ENCODE results near the gene PRRC2B. TPM values are rescaled to one million over a fixed set of nuclear protein-coding genes. Genes with fewer than 3 reads are reported as not detected.
"Not testable (repeated sequence)": the region's sequence is repeated elsewhere in the genome, so short reads cannot be mapped to it uniquely, and the experiment has no call there.

The PRRC2B gene
- total and polyA plus RNA-seq, 2 experiments from 2014 or later, result 30.9 to 53.7 TPM

DNA sequence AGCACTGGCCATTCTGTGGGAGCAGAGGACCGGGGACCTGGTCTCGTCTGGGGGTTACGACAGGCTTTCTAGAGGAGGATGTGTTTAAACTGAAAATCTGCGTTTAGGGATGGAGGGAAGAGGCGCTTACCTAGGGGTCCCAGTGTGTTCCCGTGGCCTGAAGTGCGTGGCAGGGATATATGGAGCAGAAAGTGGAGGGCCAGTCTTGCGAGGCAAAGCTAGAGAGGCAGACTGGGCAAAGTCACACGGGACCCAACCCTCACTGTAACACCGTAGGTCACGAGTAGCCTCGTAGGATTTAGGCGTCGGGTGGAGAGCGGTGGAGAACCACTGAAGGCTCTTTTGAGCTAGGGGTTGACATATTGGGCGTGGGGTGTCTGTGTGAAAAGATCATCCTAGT, 76.1 kb downstream of the PRRC2B start:
- H3K4me2 ChIP-seq (ENCODE audit: unreplicated experiment), result no peak overlapping the region
- no peak overlapping the region for H3K4me3 ChIP-seq
- H4K20me1 ChIP-seq (ENCODE audit: insufficient read depth), result no peaks in the 10 kb centered on the region
- no peaks in the 10 kb centered on the region for H3K27me3 ChIP-seq (replicated peaks; ENCODE audit: insufficient read depth)
- H3K79me2 ChIP-seq (ENCODE audit: insufficient read depth), result peaks cover 100% of the 10 kb centered on the region
- 87 to 89% methylated on average over 16 of the region's 16 CpGs for WGBS, 2 experiments (ENCODE audit: low coverage in 1 of 2, low lambda C conversion rate in 2 of 2, missing lambda C conversion rate in 2 of 2)
- DNase-seq, result no peak
- peaks cover 62% of the 10 kb centered on the region for H3K36me3 ChIP-seq (ENCODE audit: low read depth)
- H3K9ac ChIP-seq, result no peak overlapping the region
- H3K9me3 ChIP-seq (ENCODE audit: low read depth), result no peaks in the 10 kb centered on the region
- H2AFZ ChIP-seq, result no peak overlapping the region
- in situ Hi-C loops (cut with MboI), result no loop called here
- no peaks in the 10 kb centered on the region for H3K9me2 ChIP-seq (ENCODE audit: insufficient read depth)
- no peak overlapping the region for H3K27ac ChIP-seq
- no peaks in the 10 kb centered on the region for H3K4me1 ChIP-seq (ENCODE audit: insufficient read depth)
- H3F3A ChIP-seq (ENCODE audit: insufficient read depth), result peaks cover 8% of the 10 kb centered on the region; the same call in 1 of the 2 replicates
- no peak for TF ChIP-seq EZH2phosphoT487 (IDR thresholded peaks at IDR 0.05; ENCODE audit: insufficient read depth, low read depth)
- TF ChIP-seq EZH2 (IDR thresholded peaks at IDR 0.05; ENCODE audit: insufficient read depth, poor library complexity, severe bottlenecking), result no peak

DNA sequence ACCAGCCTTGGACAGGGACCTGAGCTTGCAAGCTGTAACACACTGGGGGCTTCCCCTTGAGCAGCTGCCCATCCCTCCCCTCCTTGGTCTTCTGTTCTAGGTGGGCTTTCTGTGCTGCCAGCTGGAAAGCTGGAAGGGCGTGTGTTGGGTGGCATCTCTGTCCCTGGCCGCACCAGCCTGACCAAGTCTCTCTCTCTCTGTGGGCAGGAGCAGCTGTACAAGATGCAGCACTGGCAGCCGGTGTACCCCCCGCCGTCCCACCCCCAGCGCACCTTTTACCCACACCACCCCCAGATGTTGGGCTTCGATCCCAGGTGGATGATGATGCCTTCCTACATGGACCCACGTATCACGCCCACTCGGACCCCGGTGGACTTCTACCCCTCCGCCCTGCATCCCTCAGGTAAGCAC, 76.7 kb downstream of the PRRC2B start:
- H3K9me3 ChIP-seq (ENCODE audit: low read depth), result no peaks in the 10 kb centered on the region
- H3K27ac ChIP-seq, result no peak overlapping the region
- H4K20me1 ChIP-seq (ENCODE audit: insufficient read depth), result no peaks in the 10 kb centered on the region
- no peaks in the 10 kb centered on the region for H3K9me2 ChIP-seq (ENCODE audit: insufficient read depth)
- TF ChIP-seq EZH2 (IDR thresholded peaks at IDR 0.05; ENCODE audit: insufficient read depth, poor library complexity, severe bottlenecking), result no peak
- TF ChIP-seq EZH2phosphoT487 (IDR thresholded peaks at IDR 0.05; ENCODE audit: insufficient read depth, low read depth), result no peak
- H3K9ac ChIP-seq, result no peak overlapping the region
- no peaks in the 10 kb centered on the region for H3K4me1 ChIP-seq (ENCODE audit: insufficient read depth)
- peaks cover 57% of the 10 kb centered on the region for H3K36me3 ChIP-seq (ENCODE audit: low read depth)
- H3F3A ChIP-seq (ENCODE audit: insufficient read depth), result peaks cover 8% of the 10 kb centered on the region; the same call in 1 of the 2 replicates
- H2AFZ ChIP-seq, result no peak overlapping the region
- WGBS, 2 experiments (ENCODE audit: low coverage in 1 of 2, low lambda C conversion rate in 2 of 2, missing lambda C conversion rate in 2 of 2), result 98 to 99% methylated on average over 12 of the region's 12 CpGs
- H3K79me2 ChIP-seq (ENCODE audit: insufficient read depth), result peaks cover 93% of the 10 kb centered on the region
- no peaks in the 10 kb centered on the region for H3K27me3 ChIP-seq (replicated peaks; ENCODE audit: insufficient read depth)
- DNase-seq, result no peak
- H3K4me2 ChIP-seq (ENCODE audit: unreplicated experiment), result no peak overlapping the region
- in situ Hi-C loops (cut with MboI), result no loop called here
- H3K4me3 ChIP-seq, result no peak overlapping the region

GRCh38 chr9:131472085-131472484, 78.2 kb downstream of the PRRC2B start:
- H3K4me3 ChIP-seq; H3K4me1 ChIP-seq (ENCODE audit: insufficient read depth); H3K9ac ChIP-seq; H4K20me1 ChIP-seq (ENCODE audit: insufficient read depth); H3K27ac ChIP-seq; DNase-seq; H3F3A ChIP-seq (ENCODE audit: insufficient read depth); H3K9me2 ChIP-seq (ENCODE audit: insufficient read depth); H3K9me3 ChIP-seq (ENCODE audit: low read depth); H2AFZ ChIP-seq; H3K4me2 ChIP-seq (ENCODE audit: unreplicated experiment); H3K27me3 ChIP-seq (replicated peaks; ENCODE audit: insufficient read depth); in situ Hi-C loops (cut with MboI): not testable (repeated sequence)
- peaks cover 51% of the 10 kb centered on the region for H3K36me3 ChIP-seq (ENCODE audit: low read depth)
- WGBS, 2 experiments (ENCODE audit: low coverage in 1 of 2, low lambda C conversion rate in 2 of 2, missing lambda C conversion rate in 2 of 2), result 96 to 100% methylated on average over 5 of the region's 5 CpGs
- peaks cover 82% of the 10 kb centered on the region for H3K79me2 ChIP-seq (ENCODE audit: insufficient read depth)

DNA sequence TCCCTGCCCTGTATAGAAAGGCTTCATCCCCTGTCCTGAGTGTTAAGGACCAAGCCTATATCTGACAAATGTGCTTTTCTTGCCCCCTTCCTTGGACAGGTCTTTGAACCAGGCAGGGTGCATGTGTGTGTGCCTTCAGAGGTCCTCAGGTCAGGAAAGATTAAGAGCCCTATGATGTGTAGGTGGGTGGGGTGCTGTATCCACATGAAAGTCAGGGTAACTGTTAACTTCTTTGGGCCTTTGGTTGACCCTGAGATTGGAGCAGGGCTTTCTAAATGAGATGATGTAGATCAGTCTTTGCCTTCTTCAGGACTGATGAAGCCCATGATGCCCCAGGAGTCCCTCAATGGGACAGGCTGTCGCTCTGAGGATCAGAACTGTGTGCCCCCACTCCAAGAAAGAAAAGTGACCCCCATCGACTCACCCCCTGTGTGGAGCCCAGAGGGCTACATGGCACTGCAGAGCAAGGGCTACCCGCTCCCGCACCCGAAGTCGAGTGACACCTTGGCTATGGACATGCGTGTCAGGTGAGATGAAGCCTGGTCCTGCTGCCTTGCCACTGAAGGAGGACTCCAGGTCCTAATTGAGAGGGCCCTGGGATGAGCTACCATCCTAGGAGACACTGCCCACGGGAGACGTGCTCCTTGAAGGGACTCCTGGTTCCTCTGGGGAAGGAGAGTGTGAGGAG, 79.5 kb downstream of the PRRC2B start:
- Histone ChIP-seq H4K20me1 (ENCODE audit: insufficient read depth) (no peaks in the 10 kb centered on the region), H3K4me3 (no peak overlapping the region), H3K27me3 (replicated peaks; ENCODE audit: insufficient read depth) (no peaks in the 10 kb centered on the region), H3K36me3 (ENCODE audit: low read depth) (peaks cover 52% of the 10 kb centered on the region), H3F3A (ENCODE audit: insufficient read depth) (no peaks in the 10 kb centered on the region), H3K79me2 (ENCODE audit: insufficient read depth) (peaks cover 81% of the 10 kb centered on the region), H3K9ac (no peak overlapping the region), H3K27ac (no peak overlapping the region), H2AFZ (no peak overlapping the region), H3K9me3 (ENCODE audit: low read depth) (no peaks in the 10 kb centered on the region), H3K9me2 (ENCODE audit: insufficient read depth) (no peaks in the 10 kb centered on the region), H3K4me1 (ENCODE audit: insufficient read depth) (no peaks in the 10 kb centered on the region), H3K4me2 (ENCODE audit: unreplicated experiment) (no peak overlapping the region)
- in situ Hi-C loops (cut with MboI), result no loop called here
- WGBS, 2 experiments (ENCODE audit: low coverage in 1 of 2, low lambda C conversion rate in 2 of 2, missing lambda C conversion rate in 2 of 2), result 97 to 99% methylated on average over 9 of the region's 9 CpGs
- TF ChIP-seq EZH2 (IDR thresholded peaks at IDR 0.05; ENCODE audit: insufficient read depth, poor library complexity, severe bottlenecking) (no peak), EZH2phosphoT487 (IDR thresholded peaks at IDR 0.05; ENCODE audit: insufficient read depth, low read depth) (no peak)
- DNase-seq, result no peak

- no peak overlapping the region for H3K9ac ChIP-seq
- H3K4me3 ChIP-seq, result no peak overlapping the region
- H3K36me3 ChIP-seq (ENCODE audit: low read depth), result peaks cover 50% of the 10 kb centered on the region
- H4K20me1 ChIP-seq (ENCODE audit: insufficient read depth), result no peaks in the 10 kb centered on the region
- in situ Hi-C loops (cut with MboI), result no loop called here
- H3F3A ChIP-seq (ENCODE audit: insufficient read depth), result no peaks in the 10 kb centered on the region
- H3K4me2 ChIP-seq (ENCODE audit: unreplicated experiment), result no peak overlapping the region
- no peaks in the 10 kb centered on the region for H3K9me3 ChIP-seq (ENCODE audit: low read depth)
- H3K9me2 ChIP-seq (ENCODE audit: insufficient read depth), result no peaks in the 10 kb centered on the region
- no peaks in the 10 kb centered on the region for H3K27me3 ChIP-seq (replicated peaks; ENCODE audit: insufficient read depth)
- H2AFZ ChIP-seq, result no peak overlapping the region
- peaks cover 79% of the 10 kb centered on the region for H3K79me2 ChIP-seq (ENCODE audit: insufficient read depth)
- no peak for TF ChIP-seq EZH2phosphoT487 (IDR thresholded peaks at IDR 0.05; ENCODE audit: insufficient read depth, low read depth)
- no peak for TF ChIP-seq EZH2 (IDR thresholded peaks at IDR 0.05; ENCODE audit: insufficient read depth, poor library complexity, severe bottlenecking)
- WGBS, 2 experiments (ENCODE audit: low coverage in 1 of 2, low lambda C conversion rate in 2 of 2, missing lambda C conversion rate in 2 of 2), result 86 to 89% methylated on average over 10 of the region's 10 CpGs
- H3K4me1 ChIP-seq (ENCODE audit: insufficient read depth), result no peaks in the 10 kb centered on the region
- no peak overlapping the region for H3K27ac ChIP-seq
- no peak for DNase-seq
Measured at GRCh38 chr9:131473891-131474290, 80.0 kb downstream of the PRRC2B start.
